Esophagus squamous epithelium (tissue), 4 donors: ENCODE measurements around the gene SETD1B.

ENCODE experiments used
- CTCF ChIP-seq, 6 experiments: fragments of 450-650 bp in 4 of 6; fragments of 200-600 bp in 2 of 6; sonication (generic) in 2 of 6; IDR thresholded peaks; one replicate each; pipeline ENCODE4 v1.5.1; 2016 to 2019; ENCODE audit warnings: antibody characterized with exemption in 6 of 6, mild to moderate bottlenecking in 4 of 6, moderate library complexity in 4 of 6
- POLR2A ChIP-seq, 4 donors: fragments of 450-650 bp; IDR thresholded peaks; one replicate each; pipeline ENCODE4 v1.6.1; 2017; ENCODE audit warnings: antibody characterized with exemption in 4 of 4, mild to moderate bottlenecking in 4 of 4, moderate library complexity in 3 of 4

- TF ChIP-seq CTCF (IDR thresholded peaks at IDR 0.05): no peak
- no peak for TF ChIP-seq POLR2A (IDR thresholded peaks at IDR 0.05)
Observed at GRCh38 chr12:121810833-121811433, 7.1 kb downstream of the SETD1B start.
